WTC11 (cell line): ENCODE measurements around the gene DLGAP4.

Experiments
- CBFB ChIP-seq: sonication (generic); formaldehyde crosslinking; IDR thresholded peaks from 2 replicates; pipeline ENCODE4 v1.8.1; 2022; ENCODE audit warnings: mild to moderate bottlenecking, low read depth, missing genetic modification reagents
- CREM ChIP-seq: sonication (generic); formaldehyde crosslinking; IDR thresholded peaks from 2 replicates; pipeline ENCODE4 v1.8.1; 2022; ENCODE audit warnings: mild to moderate bottlenecking, missing genetic modification reagents, moderate library complexity
- CTCF ChIP-seq: fragments of 200-600 bp; IDR thresholded peaks from 2 replicates; pipeline ENCODE4 v1.8.0; 2022; ENCODE audit warnings: antibody characterized with exemption
- ETV6 ChIP-seq: sonication (generic); formaldehyde crosslinking; IDR thresholded peaks from 2 replicates; pipeline ENCODE4 v1.8.1; 2022; ENCODE audit warnings: mild to moderate bottlenecking, missing genetic modification reagents
- FOXK1 ChIP-seq: sonication (generic); formaldehyde crosslinking; IDR thresholded peaks from 2 replicates; pipeline ENCODE4 v1.8.0; 2022; ENCODE audit warnings: mild to moderate bottlenecking, moderate library complexity, missing genetic modification reagents
- FOXP4 ChIP-seq: sonication (generic); formaldehyde crosslinking; IDR thresholded peaks from 2 replicates; pipeline ENCODE4 v1.8.0; 2022; ENCODE audit warnings: mild to moderate bottlenecking, missing genetic modification reagents
- GABPB1 ChIP-seq: sonication (generic); formaldehyde crosslinking; IDR thresholded peaks from 2 replicates; pipeline ENCODE4 v1.8.1; 2023; ENCODE audit warnings: mild to moderate bottlenecking, missing genetic modification reagents
- HMGA2 ChIP-seq: fragments of 250-450 bp; sonication (Bioruptor Pico); IDR thresholded peaks from 2 replicates; pipeline ENCODE4 v1.4.0; 2021; ENCODE audit warnings: mild to moderate bottlenecking, moderate library complexity
- MXD4 ChIP-seq: fragments of 250-450 bp; sonication (Bioruptor Pico); IDR thresholded peaks from 2 replicates; pipeline ENCODE4 v1.8.0; 2021; ENCODE audit warnings: mild to moderate bottlenecking, moderate library complexity, borderline replicate concordance
- NFYB ChIP-seq: sonication (generic); formaldehyde crosslinking; conservative IDR thresholded peaks from 2 replicates; pipeline ENCODE4 v1.8.0; 2022; ENCODE audit warnings: low read depth, missing genetic modification reagents
- OVOL2 ChIP-seq: fragments of 250-450 bp; sonication (Bioruptor Pico); IDR thresholded peaks from 2 replicates; pipeline ENCODE4 v1.9.0; 2021; ENCODE audit warnings: mild to moderate bottlenecking, borderline replicate concordance
- RELA ChIP-seq: sonication (generic); formaldehyde crosslinking; IDR thresholded peaks from 2 replicates; pipeline ENCODE4 v1.8.1; 2022; ENCODE audit warnings: missing genetic modification reagents, mild to moderate bottlenecking, borderline replicate concordance
- SP1 ChIP-seq: sonication (generic); formaldehyde crosslinking; conservative IDR thresholded peaks from 2 replicates; pipeline ENCODE4 v1.8.1; 2022; ENCODE audit warnings: missing genetic modification reagents
- TCF7 ChIP-seq: sonication (generic); formaldehyde crosslinking; IDR thresholded peaks from 2 replicates; pipeline ENCODE4 v1.8.0; 2022; ENCODE audit warnings: mild to moderate bottlenecking, low read depth, missing genetic modification reagents, moderate library complexity

- TF ChIP-seq MXD4 (CRISPR knock-in tag) (no peak), HMGA2 (CRISPR knock-in tag) (no peak), CTCF (no peak; the same call in 1 of the 2 replicates), CBFB (no peak), TCF7 (CRISPR knock-in tag) (no peak), ETV6 (CRISPR knock-in tag) (no peak), FOXP4 (no peak), GABPB1 (CRISPR knock-in tag) (no peak), NFYB (CRISPR knock-in tag) (no peak), SP1 (CRISPR knock-in tag) (no peak), FOXK1 (CRISPR knock-in tag) (no peak), OVOL2 (CRISPR knock-in tag) (no peak), RELA (CRISPR knock-in tag) (no peak), CREM (CRISPR knock-in tag) (no peak)
Observed at GRCh38 chr20:36493051-36493800, 187.1 kb downstream of the DLGAP4 start.
